Epithelial cell of proximal tubule (primary cell): Measurements from ENCODE around the gene WDR86. TPM values are rescaled to one million over a fixed set of nuclear protein-coding genes. Genes with fewer than 3 reads are reported as not detected.

Source experiments
- DNase-seq: peaks from one replicate; pipeline ENCODE4 v3.0.0-alpha.2; 2011; ENCODE audit warnings: low read depth
- H3K4me3 ChIP-seq: 2 replicates; pipeline ENCODE4 v1.5.1; 2011; ENCODE audit warnings: low read depth, mild to moderate bottlenecking, low read length
- CTCF ChIP-seq: conservative IDR thresholded peaks from 2 replicates; pipeline ENCODE4 v1.5.1; 2012; ENCODE audit warnings: low read depth, mild to moderate bottlenecking, low read length
- total RNA-seq: library from RNA; depleted of rRNA; stranded (reverse); fragments of >200 nt; gene quantifications from 2 replicates; pipeline ENCODE4 v1.2.3, GENCODE V29; 2015

WDR86 gene
- total RNA-seq, 1 donor from 2014 or later, result 3.1 TPM

- H3K4me3 ChIP-seq, result no peak overlapping the region
- DNase-seq, result no peak
- no peak for TF ChIP-seq CTCF
Measured at GRCh38 chr7:151440799-151441445, 31.1 kb upstream of the WDR86 start.

DNA sequence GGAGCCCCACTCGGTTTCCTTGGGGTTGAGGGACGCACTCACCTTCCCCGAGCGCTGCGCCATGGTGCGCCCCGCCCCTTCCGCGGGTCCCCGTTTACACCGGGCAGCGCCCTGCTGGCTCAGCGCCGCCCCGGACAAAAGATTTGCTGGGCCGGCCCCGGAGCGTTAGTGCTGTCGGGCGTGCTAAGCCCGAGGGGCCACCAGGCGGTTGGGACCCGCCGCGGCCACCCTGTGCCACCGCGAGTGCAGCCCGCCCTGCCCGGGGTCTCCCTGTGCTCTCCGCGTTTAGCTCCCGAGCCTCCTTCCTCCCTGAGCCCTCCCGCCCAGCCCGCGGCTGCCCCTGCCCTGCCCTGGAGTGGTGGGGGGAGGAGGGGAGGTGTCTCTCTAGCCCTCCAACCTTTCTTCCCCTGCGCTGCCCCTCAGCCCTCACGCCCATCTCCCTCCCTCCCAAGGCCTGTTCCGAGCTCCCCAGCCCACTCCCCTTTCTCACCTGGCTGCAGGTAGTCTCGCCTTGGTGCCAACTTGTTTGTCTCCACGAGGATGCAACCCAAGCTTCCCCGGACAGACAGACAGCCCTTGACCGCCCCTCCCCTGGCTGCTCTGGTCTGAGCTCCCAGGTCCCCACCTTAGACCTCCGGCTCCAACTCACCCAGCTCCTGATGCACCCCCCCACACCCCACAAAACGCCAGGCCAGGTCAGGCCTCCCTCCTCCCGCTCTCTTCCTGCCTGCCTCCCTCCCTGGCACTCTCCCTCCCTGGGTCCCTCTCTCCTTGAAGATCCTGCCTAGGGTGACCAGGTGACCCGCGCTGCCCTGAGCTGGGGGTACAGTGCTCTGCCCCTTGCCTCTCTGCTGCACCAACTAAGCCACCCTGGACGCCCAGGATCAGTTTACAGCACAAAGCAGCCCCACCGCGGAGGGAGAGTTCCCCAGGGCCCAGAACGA is 30.3 kb upstream of the WDR86 start, which contains the start of gene CRYGN:
CRYGN (minus strand) TSS at position 287 of the 944 bp plus-strand sequence; CDS start at position 63, 224 bp downstream.
- TF ChIP-seq CTCF, result no peak
- no peak for DNase-seq
- H3K4me3 ChIP-seq, result peak within 1 kb of the TSS; percentile 30

DNA sequence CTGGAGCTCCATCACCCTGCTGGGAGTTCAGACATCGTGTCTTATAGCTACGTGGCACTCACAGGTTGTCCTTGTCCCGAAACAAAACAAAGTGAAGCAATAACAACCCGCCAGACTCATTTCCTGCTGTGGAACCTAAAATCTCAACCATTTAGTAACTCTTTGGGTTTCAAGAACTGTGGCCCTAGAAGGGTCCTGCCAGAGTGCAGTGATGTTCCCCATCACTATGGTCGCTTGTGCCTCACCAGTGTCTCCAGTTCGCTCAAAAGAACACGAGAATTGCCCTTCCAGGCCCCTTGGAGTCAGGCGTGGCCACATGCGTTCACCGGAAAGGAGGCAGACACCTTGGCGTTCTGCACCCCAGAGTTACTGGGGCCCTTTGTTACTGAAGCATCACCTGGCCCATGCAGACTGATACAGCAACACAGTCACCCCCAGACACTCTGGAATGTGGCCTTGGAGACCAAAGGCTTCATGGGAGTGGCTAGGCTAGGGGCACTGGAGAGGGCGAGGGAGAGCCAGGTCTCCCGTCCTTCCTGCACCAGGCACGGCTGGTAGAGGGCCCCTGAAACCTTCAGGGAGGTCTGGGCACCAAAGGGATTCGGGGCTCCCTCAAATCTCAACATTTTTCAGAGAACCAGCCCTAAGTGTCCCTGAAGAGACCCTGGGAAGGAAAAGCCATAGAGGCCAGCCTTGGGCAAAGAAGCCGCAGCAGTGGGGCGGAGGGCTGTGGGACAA is 29.2 kb upstream of the WDR86 start:
- no peak for DNase-seq
- no peak overlapping the region for H3K4me3 ChIP-seq
- TF ChIP-seq CTCF, result no peak

DNA sequence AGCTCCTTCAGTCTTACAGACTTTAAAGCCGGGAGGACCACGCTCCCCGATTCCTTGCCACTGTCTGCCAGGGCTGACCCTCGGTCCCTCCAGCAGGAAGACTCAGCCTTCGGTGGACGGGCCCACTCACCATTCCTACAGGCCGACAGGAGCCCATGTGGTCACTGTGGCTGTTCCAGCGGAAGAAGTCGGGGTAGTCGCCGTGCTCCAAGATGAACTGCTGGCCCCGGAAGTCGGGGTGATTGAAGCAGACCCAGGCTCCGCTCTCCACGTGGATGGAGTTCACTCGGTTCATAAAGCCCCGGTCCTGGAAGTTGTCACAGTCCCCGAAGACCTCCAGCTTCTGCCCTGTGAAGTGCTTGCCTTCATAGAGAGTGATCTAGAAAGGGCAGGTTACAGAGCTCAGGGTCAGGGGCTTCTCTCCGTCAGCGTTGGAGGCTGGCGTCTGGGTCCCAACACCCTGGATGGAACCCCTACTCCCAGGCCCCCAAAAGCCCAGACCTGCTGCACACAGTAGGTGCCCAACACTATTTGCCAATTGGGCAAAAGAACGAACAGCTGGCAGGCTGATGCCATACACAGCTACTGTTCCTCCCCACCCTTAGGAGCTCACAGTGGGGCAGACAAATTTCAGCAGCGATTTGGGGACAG is 28.2 kb upstream of the WDR86 start:
- no peak overlapping the region for H3K4me3 ChIP-seq
- no peak for DNase-seq
- TF ChIP-seq CTCF, result no peak

DNA sequence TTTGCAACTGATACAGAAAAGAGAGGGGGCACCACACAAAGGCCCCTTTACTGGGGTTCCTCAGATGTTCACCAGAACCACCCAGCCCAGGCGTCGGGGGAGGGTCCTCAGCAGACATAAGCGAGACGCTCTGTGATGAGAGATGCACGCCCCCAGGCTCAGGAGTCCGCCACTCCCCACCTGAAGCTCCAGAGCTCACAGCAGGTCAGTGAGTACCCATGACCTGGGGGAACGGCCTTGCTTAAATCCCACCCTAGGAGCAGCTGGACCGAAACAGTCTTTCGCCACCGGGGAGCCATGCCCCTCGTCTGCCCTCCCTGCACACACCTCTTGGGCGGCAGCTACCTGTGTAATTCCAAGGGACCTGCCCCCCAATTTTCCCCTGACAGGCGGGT is 27.3 kb upstream of the WDR86 start:
- no peak overlapping the region for H3K4me3 ChIP-seq
- no peak for DNase-seq
- no peak for TF ChIP-seq CTCF

GRCh38 chr7:151436446-151437158 is 26.8 kb upstream of the WDR86 start:
- no peak overlapping the region for H3K4me3 ChIP-seq
- no peak for DNase-seq
- no peak for TF ChIP-seq CTCF
